LNCAP (cell line): ENCODE measurements around the gene DHRS11.

Source experiments
- CTCF ChIP-seq: fragments of 450-650 bp; IDR thresholded peaks from 2 replicates; pipeline ENCODE4 v1.5.1; 2017; ENCODE audit warnings: mild to moderate bottlenecking

DHRS11 gene

GRCh38 chr17:36594626-36595401 is 3.1 kb downstream of the DHRS11 start:
- TF ChIP-seq CTCF, result no peak

- no peak for TF ChIP-seq CTCF
Measured at GRCh38 chr17:36597226-36597625, 5.5 kb downstream of the DHRS11 start.

GRCh38 chr17:36597866-36598777 is 6.4 kb downstream of the DHRS11 start:
- TF ChIP-seq CTCF, result no peak

- no peak for TF ChIP-seq CTCF
Measured at GRCh38 chr17:36598951-36599401, 7.3 kb downstream of the DHRS11 start.

GRCh38 chr17:36599546-36600250 is 8.0 kb downstream of the DHRS11 start:
- TF ChIP-seq CTCF, result no peak

GRCh38 chr17:36600465-36600864 is 8.8 kb downstream of the DHRS11 start:
- TF ChIP-seq CTCF, result no peak

GRCh38 chr17:36600936-36601302 is 9.2 kb downstream of the DHRS11 start:
- no peak for TF ChIP-seq CTCF
